ENCODE measurements around the gene RIMBP2.

Gene RIMBP2

GRCh38 chr12:130687796-130688778 lies 28.0 kb downstream of the RIMBP2 start:
- Histone ChIP-seq H4K20me1 (ENCODE audit: insufficient read depth) (no peaks in the 10 kb centered on the region), H3K4me3 (IDR thresholded peaks at IDR 0.05; ENCODE audit: insufficient read depth, low read depth, low read length) (no peak overlapping the region), H3K36me3 (ENCODE audit: insufficient read depth) (no peaks in the 10 kb centered on the region), H3K4me1 (ENCODE audit: low read depth, poor library complexity, severe bottlenecking) (no peaks in the 10 kb centered on the region), H3K4me2 (no peak overlapping the region), H2AFZ (ENCODE audit: low read depth) (no peak overlapping the region), H3K9ac (no peak overlapping the region), H3K27me3 (ENCODE audit: insufficient read depth, low read depth) (no peaks in the 10 kb centered on the region), H3K27ac (no peak overlapping the region), H3K79me2 (ENCODE audit: insufficient read depth, low read depth) (no peaks in the 10 kb centered on the region)
- TF ChIP-seq CTCF (conservative IDR thresholded peaks at IDR 0.05; ENCODE audit: low read depth, low read length): no peak

GRCh38 chr12:130687190-130687589 lies 28.9 kb downstream of the RIMBP2 start:
- no peaks in the 10 kb centered on the region for H3K36me3 ChIP-seq (ENCODE audit: insufficient read depth)
- H3K4me3 ChIP-seq (IDR thresholded peaks at IDR 0.05; ENCODE audit: insufficient read depth, low read depth, low read length): no peak overlapping the region
- no peak overlapping the region for H3K9ac ChIP-seq
- no peaks in the 10 kb centered on the region for H4K20me1 ChIP-seq (ENCODE audit: insufficient read depth)
- no peak overlapping the region for H2AFZ ChIP-seq (ENCODE audit: low read depth)
- no peak for TF ChIP-seq CTCF (conservative IDR thresholded peaks at IDR 0.05; ENCODE audit: low read depth, low read length)
- no peaks in the 10 kb centered on the region for H3K4me1 ChIP-seq (ENCODE audit: low read depth, poor library complexity, severe bottlenecking)
- H3K27me3 ChIP-seq (ENCODE audit: insufficient read depth, low read depth): no peaks in the 10 kb centered on the region
- no peak overlapping the region for H3K4me2 ChIP-seq
- H3K79me2 ChIP-seq (ENCODE audit: insufficient read depth, low read depth): no peaks in the 10 kb centered on the region
- no peak overlapping the region for H3K27ac ChIP-seq

GRCh38 chr12:130686511-130686991 lies 29.5 kb downstream of the RIMBP2 start:
- no peak for TF ChIP-seq CTCF (conservative IDR thresholded peaks at IDR 0.05; ENCODE audit: low read depth, low read length)
- Histone ChIP-seq H3K36me3 (ENCODE audit: insufficient read depth) (no peaks in the 10 kb centered on the region), H3K4me3 (IDR thresholded peaks at IDR 0.05; ENCODE audit: insufficient read depth, low read depth, low read length) (no peak overlapping the region), H3K27me3 (ENCODE audit: insufficient read depth, low read depth) (no peaks in the 10 kb centered on the region), H2AFZ (ENCODE audit: low read depth) (no peak overlapping the region), H3K4me2 (no peak overlapping the region), H3K4me1 (ENCODE audit: low read depth, poor library complexity, severe bottlenecking) (no peaks in the 10 kb centered on the region), H3K79me2 (ENCODE audit: insufficient read depth, low read depth) (no peaks in the 10 kb centered on the region), H4K20me1 (ENCODE audit: insufficient read depth) (no peaks in the 10 kb centered on the region), H3K27ac (no peak overlapping the region), H3K9ac (no peak overlapping the region)

- H3K79me2 ChIP-seq (ENCODE audit: insufficient read depth, low read depth): no peaks in the 10 kb centered on the region
- no peaks in the 10 kb centered on the region for H3K27me3 ChIP-seq (ENCODE audit: insufficient read depth, low read depth)
- H3K36me3 ChIP-seq (ENCODE audit: insufficient read depth): no peaks in the 10 kb centered on the region
- H2AFZ ChIP-seq (ENCODE audit: low read depth): no peak overlapping the region
- no peaks in the 10 kb centered on the region for H4K20me1 ChIP-seq (ENCODE audit: insufficient read depth)
- H3K4me2 ChIP-seq: no peak overlapping the region
- H3K4me3 ChIP-seq (IDR thresholded peaks at IDR 0.05; ENCODE audit: insufficient read depth, low read depth, low read length): no peak overlapping the region
- H3K4me1 ChIP-seq (ENCODE audit: low read depth, poor library complexity, severe bottlenecking): no peaks in the 10 kb centered on the region
- H3K27ac ChIP-seq: no peak overlapping the region
- H3K9ac ChIP-seq: no peak overlapping the region
- no peak for TF ChIP-seq CTCF (conservative IDR thresholded peaks at IDR 0.05; ENCODE audit: low read depth, low read length)
Measured at GRCh38 chr12:130685850-130686249, 30.2 kb downstream of the RIMBP2 start.
